Measurements from ENCODE around the gene UHRF2. TPM values are rescaled to one million over a fixed set of nuclear protein-coding genes. Genes with fewer than 3 reads are reported as not detected.
"Not testable (repeated sequence)": the region's sequence is repeated elsewhere in the genome, so short reads cannot be mapped to it uniquely, and the experiment has no call there.

Gene UHRF2
- total and polyA plus RNA-seq, 10 donors: 26.3 to 120 (median 61.5) TPM

GRCh38 chr9:6449086-6449485 is 36.1 kb downstream of the UHRF2 start:
- Histone ChIP-seq H3K27me3 (replicated peaks in 1 of 7) (no peaks in the 10 kb centered on the region), H3K27ac (no peak overlapping the region), H3K36me3 (peaks cover 0 to 15% (median 0%) of the 10 kb centered on the region in 6 donors), H3K4me3 (no peak overlapping the region), H3K4me1 (peaks cover 5 to 71% (median 40%) of the 10 kb centered on the region in 6 donors), H3K9me3 (no peaks in the 10 kb centered on the region)
- TF ChIP-seq POLR2A (IDR thresholded peaks at IDR 0.05) (no peak), CTCF (IDR thresholded peaks at IDR 0.05 in 8 of 11, conservative IDR thresholded peaks at IDR 0.05 in 3 of 11) (no peak), POLR2AphosphoS5 (IDR thresholded peaks at IDR 0.05) (no peak)
- no peak for DNase-seq
- intact Hi-C loops (cut with DNase I; ENCODE audit: low total_unique reads): no loop called here
- WGBS, 5 donors: 82 to 90% (median 86%) methylated on average over 1 of the region's 1 CpG

GRCh38 chr9:6449645-6450044 is 36.6 kb downstream of the UHRF2 start:
- Histone ChIP-seq H3K27me3 (replicated peaks in 1 of 7) (no peaks in the 10 kb centered on the region), H3K36me3 (peaks cover 0 to 15% (median 0%) of the 10 kb centered on the region in 6 donors), H3K4me3 (no peak overlapping the region), H3K4me1 (peaks cover 5 to 66% (median 36%) of the 10 kb centered on the region in 6 donors), H3K9me3 (peaks cover 0 to 2% (median 0%) of the 10 kb centered on the region in 8 donors), H3K27ac (no peak overlapping the region)
- TF ChIP-seq POLR2A (IDR thresholded peaks at IDR 0.05): no peak
- no peak for TF ChIP-seq CTCF (IDR thresholded peaks at IDR 0.05 in 8 of 11, conservative IDR thresholded peaks at IDR 0.05 in 3 of 11)
- TF ChIP-seq POLR2AphosphoS5 (IDR thresholded peaks at IDR 0.05): no peak
- intact Hi-C loops (cut with DNase I; ENCODE audit: low total_unique reads): no loop called here
- DNase-seq: no peak

- Histone ChIP-seq H3K27ac (no peak overlapping the region), H3K4me3 (no peak overlapping the region), H3K27me3 (replicated peaks in 1 of 7) (no peaks in the 10 kb centered on the region), H3K36me3 (peaks cover 0 to 13% (median 0%) of the 10 kb centered on the region in 6 donors), H3K4me1 (peaks cover 5 to 64% (median 35%) of the 10 kb centered on the region in 6 donors), H3K9me3 (peaks cover 0 to 10% (median 0%) of the 10 kb centered on the region in 8 donors)
- TF ChIP-seq POLR2A (IDR thresholded peaks at IDR 0.05) (no peak), CTCF (IDR thresholded peaks at IDR 0.05 in 8 of 11, conservative IDR thresholded peaks at IDR 0.05 in 3 of 11) (no peak), POLR2AphosphoS5 (IDR thresholded peaks at IDR 0.05) (no peak)
- 83 to 88% (median 85%) methylated on average over 5 of the region's 5 CpGs for whole genome bisulfite sequencing, 5 donors
- intact Hi-C loops (cut with DNase I; ENCODE audit: low total_unique reads): no loop called here
- DNase-seq: no peak
Observed at GRCh38 chr9:6450641-6451375, 37.8 kb downstream of the UHRF2 start.

- H3K27me3 ChIP-seq (replicated peaks in 1 of 7); DNase-seq; H3K4me3 ChIP-seq; intact Hi-C loops (cut with DNase I; ENCODE audit: low total_unique reads); H3K27ac ChIP-seq: not testable (repeated sequence)
- WGBS, 5 donors: 94 to 100% (median 99%) methylated on average over 4 of the region's 4 CpGs
- Histone ChIP-seq H3K36me3 (peaks cover 0 to 20% (median 0%) of the 10 kb centered on the region in 6 donors), H3K4me1 (peaks cover 0 to 24% (median 6%) of the 10 kb centered on the region in 6 donors), H3K9me3 (peaks cover 0 to 25% (median 12%) of the 10 kb centered on the region in 8 donors)
Observed at GRCh38 chr9:6455292-6455691, 42.3 kb downstream of the UHRF2 start.

GRCh38 chr9:6458704-6459103 is 45.7 kb downstream of the UHRF2 start:
- peaks cover 0 to 52% (median 9%) of the 10 kb centered on the region in 6 donors for H3K36me3 ChIP-seq
- 92 to 99% (median 97%) methylated on average over 2 to 4 of the region's 4 CpGs for WGBS, 5 donors
- H3K27me3 ChIP-seq (replicated peaks in 1 of 7): not testable (repeated sequence)

More at GRCh38 chr9:6458704-6459103, 45.7 kb downstream of the UHRF2 start:
- H3K9me3 ChIP-seq: peaks cover 0 to 25% (median 12%) of the 10 kb centered on the region in 8 donors
- DNase-seq; intact Hi-C loops (cut with DNase I; ENCODE audit: low total_unique reads); H3K4me1 ChIP-seq; H3K4me3 ChIP-seq; H3K27ac ChIP-seq: not testable (repeated sequence)

All from spleen (tissue), 11 donors.